Inferior parietal cortex (tissue), 1 donor: ENCODE measurements around the gene SDHAF3.
A peak's percentile ranks its signal among the peaks of the same experiment; 100 is the strongest.
"Not testable (repeated sequence)": the region's sequence is repeated elsewhere in the genome, so short reads cannot be mapped to it uniquely, and the experiment has no call there.

Source experiments
- DNase-seq: peaks from one replicate; pipeline ENCODE4 v3.0.0-alpha.2; 2016; ENCODE audit errors: extremely low spot score

Gene SDHAF3

GRCh38 chr7:97117372-97118188 lies at the start of gene SDHAF3:
SDHAF3 (plus strand) TSS chr7:97117698; CDS start chr7:97117724, 26 bp downstream.
- DNase-seq: peak; percentile 97

GRCh38 chr7:97072025-97072424 lies 45.5 kb upstream of the SDHAF3 start:
- not testable (repeated sequence) for DNase-seq

- no peak for DNase-seq
Measured at GRCh38 chr7:97075928-97076327, 41.6 kb upstream of the SDHAF3 start.

GRCh38 chr7:97078023-97078969 lies 39.2 kb upstream of the SDHAF3 start:
- no peak for DNase-seq

GRCh38 chr7:97079300-97079699 lies 38.2 kb upstream of the SDHAF3 start:
- no peak for DNase-seq

- no peak for DNase-seq
Measured at GRCh38 chr7:97081521-97082300, 35.8 kb upstream of the SDHAF3 start.

- no peak for DNase-seq
Measured at GRCh38 chr7:97088364-97088763, 29.1 kb upstream of the SDHAF3 start.

GRCh38 chr7:97089771-97090170 lies 27.7 kb upstream of the SDHAF3 start:
- no peak for DNase-seq

GRCh38 chr7:97090761-97091353 lies 26.6 kb upstream of the SDHAF3 start:
- no peak for DNase-seq

GRCh38 chr7:97094284-97094930 lies 23.1 kb upstream of the SDHAF3 start:
- no peak for DNase-seq

- no peak for DNase-seq
Measured at GRCh38 chr7:97096037-97096436, 21.5 kb upstream of the SDHAF3 start.

GRCh38 chr7:97096661-97097060 lies 20.8 kb upstream of the SDHAF3 start:
- DNase-seq: no peak

- peak; percentile 80 for DNase-seq
Measured at GRCh38 chr7:97104719-97105238, 12.7 kb upstream of the SDHAF3 start.

- DNase-seq: no peak
Measured at GRCh38 chr7:97107192-97107800, 10.2 kb upstream of the SDHAF3 start.

- DNase-seq: peak; percentile 14
Measured at GRCh38 chr7:97116308-97116707, 1.2 kb upstream of the SDHAF3 start.

GRCh38 chr7:97117035-97117371 lies 495 bp upstream of the SDHAF3 start:
- DNase-seq: peak; percentile 14

- DNase-seq: no peak
Measured at GRCh38 chr7:97118306-97118917, 914 bp downstream of the SDHAF3 start.

- no peak for DNase-seq
Measured at GRCh38 chr7:97119747-97120146, 2.2 kb downstream of the SDHAF3 start.

GRCh38 chr7:97120713-97121457 lies 3.4 kb downstream of the SDHAF3 start:
- no peak for DNase-seq
